Smooth muscle cell (in vitro differentiated cells): ENCODE results near the gene VTI1A. TPM values are rescaled to one million over a fixed set of nuclear protein-coding genes. Genes with fewer than 3 reads are reported as not detected.

Source experiments
- DNase-seq: peaks from one replicate; lab custom pipeline; 2025; ENCODE audit not compliant: unreplicated experiment; lab: John Stamatoyannopoulos, UW
- H2AFZ ChIP-seq: fragments of 200-600 bp; sonication (generic); 2 replicates; pipeline ENCODE4 v1.6.0; 2016; ENCODE audit warnings: antibody characterized with exemption, low read depth, mild to moderate bottlenecking
- H3F3A ChIP-seq: fragments of 200-600 bp; sonication (generic); 2 replicates; pipeline ENCODE4 v1.6.0; 2017; ENCODE audit warnings: antibody characterized with exemption, low read depth
- H3K27ac ChIP-seq: fragments of 200-600 bp; sonication (generic); 2 replicates; pipeline ENCODE4 v1.5.1; 2016; ENCODE audit warnings: low read depth, mild to moderate bottlenecking
- H3K27me3 ChIP-seq: fragments of 200-600 bp; sonication (generic); 2 replicates; pipeline ENCODE4 v1.6.1; 2016; ENCODE audit warnings: low read depth, mild to moderate bottlenecking
- H3K36me3 ChIP-seq: fragments of 200-600 bp; sonication (generic); 2 replicates; pipeline ENCODE4 v1.5.1; 2016; ENCODE audit warnings: low read depth
- H3K4me1 ChIP-seq: fragments of 200-600 bp; sonication (generic); 2 replicates; pipeline ENCODE4 v1.5.1; 2016; ENCODE audit warnings: low read depth
- H3K4me2 ChIP-seq: fragments of 200-600 bp; sonication (generic); 2 replicates; pipeline ENCODE4 v1.6.0; 2016; ENCODE audit warnings: mild to moderate bottlenecking
- H3K4me3 ChIP-seq: fragments of 200-600 bp; sonication (generic); 2 replicates; pipeline ENCODE4 v1.5.1; 2016; ENCODE audit warnings: mild to moderate bottlenecking
- H3K79me2 ChIP-seq: fragments of 200-600 bp; sonication (generic); 2 replicates; pipeline ENCODE4 v1.6.0; 2016; ENCODE audit warnings: low read depth, mild to moderate bottlenecking
- H3K9ac ChIP-seq: fragments of 200-600 bp; sonication (generic); 2 replicates; pipeline ENCODE4 v1.6.0; 2016; ENCODE audit warnings: low read depth
- H3K9me3 ChIP-seq: fragments of 200-600 bp; sonication (generic); replicated peaks from 2 replicates; pipeline ENCODE4 v1.5.1; 2016; ENCODE audit warnings: low read depth
- H4K20me1 ChIP-seq: fragments of 200-600 bp; sonication (generic); 2 replicates; pipeline ENCODE4 v1.6.0; 2016; ENCODE audit warnings: low read depth
- WGBS: methylation state at CpG from one replicate; pipeline ENCODE4 v1.1.7; 2016; ENCODE audit warnings: low lambda C conversion rate; 5-methylcytosine and 5-hydroxymethylcytosine counted together
- polyA plus RNA-seq: library from polyadenylated mRNA; unstranded; fragments of >200 nt; fragmentation: Nextera tagmentation; extraction: Ambion mirVana; gene quantifications from 2 replicates; pipeline ENCODE4 v1.2.1, GENCODE V29; 2016
- total RNA-seq: library from RNA; depleted of rRNA; stranded (reverse); fragments of >200 nt; gene quantifications from 2 replicates; pipeline ENCODE4 v1.2.3, GENCODE V29; 2014
- TF ChIP-seq, protein P1 (sequence below): fragments of 200-600 bp; sonication (generic); IDR thresholded peaks from 2 replicates; pipeline ENCODE4 v1.5.1; 2017; ENCODE audit warnings: borderline replicate concordance, mild to moderate bottlenecking, antibody characterized with exemption; ENCODE audit not compliant: insufficient read depth, poor library complexity, severe bottlenecking

Gene VTI1A
- total and polyA plus RNA-seq, 2 experiments from 2014 or later = 14.0 to 21.8 TPM

- Histone ChIP-seq H3F3A (no peaks in the 10 kb centered on the region), H3K9me3 (no peaks in the 10 kb centered on the region), H3K4me3 (no peak overlapping the region), H3K4me2 (no peak overlapping the region), H3K79me2 (no peaks in the 10 kb centered on the region), H3K27me3 (no peaks in the 10 kb centered on the region), H3K4me1 (no peaks in the 10 kb centered on the region), H2AFZ (no peak overlapping the region), H3K36me3 (no peaks in the 10 kb centered on the region), H3K27ac (no peak overlapping the region), H4K20me1 (no peaks in the 10 kb centered on the region), H3K9ac (no peak overlapping the region)
- TF ChIP-seq, protein P1, sequence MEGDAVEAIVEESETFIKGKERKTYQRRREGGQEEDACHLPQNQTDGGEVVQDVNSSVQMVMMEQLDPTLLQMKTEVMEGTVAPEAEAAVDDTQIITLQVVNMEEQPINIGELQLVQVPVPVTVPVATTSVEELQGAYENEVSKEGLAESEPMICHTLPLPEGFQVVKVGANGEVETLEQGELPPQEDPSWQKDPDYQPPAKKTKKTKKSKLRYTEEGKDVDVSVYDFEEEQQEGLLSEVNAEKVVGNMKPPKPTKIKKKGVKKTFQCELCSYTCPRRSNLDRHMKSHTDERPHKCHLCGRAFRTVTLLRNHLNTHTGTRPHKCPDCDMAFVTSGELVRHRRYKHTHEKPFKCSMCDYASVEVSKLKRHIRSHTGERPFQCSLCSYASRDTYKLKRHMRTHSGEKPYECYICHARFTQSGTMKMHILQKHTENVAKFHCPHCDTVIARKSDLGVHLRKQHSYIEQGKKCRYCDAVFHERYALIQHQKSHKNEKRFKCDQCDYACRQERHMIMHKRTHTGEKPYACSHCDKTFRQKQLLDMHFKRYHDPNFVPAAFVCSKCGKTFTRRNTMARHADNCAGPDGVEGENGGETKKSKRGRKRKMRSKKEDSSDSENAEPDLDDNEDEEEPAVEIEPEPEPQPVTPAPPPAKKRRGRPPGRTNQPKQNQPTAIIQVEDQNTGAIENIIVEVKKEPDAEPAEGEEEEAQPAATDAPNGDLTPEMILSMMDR = no peak
- WGBS = 66% methylated on average over 3 of the region's 3 CpGs
- DNase-seq = no peak
These were observed 294.9 kb downstream of the VTI1A start for GRCh38 chr10:112741830-112742402.

- DNase-seq = no peak
- TF ChIP-seq, protein P1 = no peak
- no peak overlapping the region for H3K27ac ChIP-seq
- no peaks in the 10 kb centered on the region for H3K79me2 ChIP-seq
- H4K20me1 ChIP-seq = no peaks in the 10 kb centered on the region
- no peak overlapping the region for H3K4me2 ChIP-seq
- no peaks in the 10 kb centered on the region for H3K36me3 ChIP-seq
- H2AFZ ChIP-seq = no peak overlapping the region
- H3K9me3 ChIP-seq = no peaks in the 10 kb centered on the region
- no peaks in the 10 kb centered on the region for H3K4me1 ChIP-seq
- H3K4me3 ChIP-seq = no peak overlapping the region
- WGBS = 94% methylated on average over 12 of the region's 12 CpGs
- no peaks in the 10 kb centered on the region for H3F3A ChIP-seq
- no peak overlapping the region for H3K9ac ChIP-seq
- no peaks in the 10 kb centered on the region for H3K27me3 ChIP-seq
These were observed 297.4 kb downstream of the VTI1A start for GRCh38 chr10:112744181-112745096.

DNA sequence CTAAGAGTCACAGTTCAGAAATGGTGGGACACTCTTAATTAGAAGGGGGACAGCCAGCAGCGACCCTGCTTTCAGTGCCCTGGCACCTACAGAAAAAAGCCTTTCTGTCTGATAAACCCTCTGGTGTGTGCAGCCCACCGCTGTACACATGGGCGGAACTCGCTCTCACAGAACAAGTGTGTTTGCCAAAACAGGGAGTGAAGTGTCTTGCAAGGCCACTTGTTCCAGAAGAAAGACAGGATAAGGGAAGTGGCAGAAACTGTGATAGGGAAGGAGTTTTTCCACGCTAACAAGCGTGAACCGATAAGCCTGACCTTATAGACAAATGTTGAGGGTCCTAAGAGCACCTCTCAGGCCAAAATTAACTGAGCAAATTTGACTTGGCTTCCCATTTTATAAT lies 299.3 kb downstream of the VTI1A start:
- Histone ChIP-seq H3K9ac (no peak overlapping the region), H3K79me2 (no peaks in the 10 kb centered on the region), H3K4me2 (no peak overlapping the region), H3K27me3 (no peaks in the 10 kb centered on the region), H3K36me3 (no peaks in the 10 kb centered on the region), H3K27ac (no peak overlapping the region), H2AFZ (no peak overlapping the region), H3K9me3 (no peaks in the 10 kb centered on the region), H3K4me1 (no peaks in the 10 kb centered on the region), H3K4me3 (no peak overlapping the region), H3F3A (no peaks in the 10 kb centered on the region), H4K20me1 (no peaks in the 10 kb centered on the region)
- TF ChIP-seq, protein P1 = no peak
- DNase-seq = no peak
- 88% methylated on average over 7 of the region's 7 CpGs for WGBS
